GM23338 (cell line): Measurements from ENCODE around the gene ANO10.

Source experiments
- ETS1 ChIP-seq: IDR thresholded peaks from 2 replicates; pipeline ENCODE4 v1.6.1; 2016; ENCODE audit warnings: antibody characterized with exemption
- EZH2 ChIP-seq: fragments of 200-600 bp; sonication (generic); IDR thresholded peaks from one replicate; pipeline ENCODE4 v1.8.0; 2017; ENCODE audit warnings: antibody characterized with exemption, mild to moderate bottlenecking, low read depth; ENCODE audit not compliant: unreplicated experiment
- EZH2phosphoT487 ChIP-seq: fragments of 200-600 bp; sonication (generic); IDR thresholded peaks from one replicate; pipeline ENCODE4 v1.8.1; 2018; ENCODE audit warnings: antibody characterized with exemption; ENCODE audit not compliant: unreplicated experiment
- JUNB ChIP-seq: IDR thresholded peaks from one replicate; pipeline ENCODE4 v1.6.1; 2016; ENCODE audit warnings: antibody characterized with exemption; ENCODE audit not compliant: unreplicated experiment
- POLR2AphosphoS5 ChIP-seq: IDR thresholded peaks from 2 replicates; pipeline ENCODE4 v1.6.1; 2016; ENCODE audit warnings: antibody characterized with exemption, low read depth
- ZNF114 ChIP-seq: fragments of 250-450 bp; sonication (Bioruptor Pico); IDR thresholded peaks from 2 replicates; pipeline ENCODE4 v1.5.0; 2020; ENCODE audit warnings: mild to moderate bottlenecking, moderate library complexity
- ZNF331 ChIP-seq: fragments of 250-450 bp; sonication (Bioruptor Pico); IDR thresholded peaks from 2 replicates; pipeline ENCODE4 v1.5.0; 2020; ENCODE audit warnings: low read depth, mild to moderate bottlenecking, moderate library complexity
- ZNF462 ChIP-seq: fragments of 250-450 bp; sonication (Bioruptor Pico); IDR thresholded peaks from 2 replicates; pipeline ENCODE4 v1.5.0; 2020; ENCODE audit warnings: mild to moderate bottlenecking, moderate library complexity
- TF ChIP-seq, protein P1 (sequence below), 2 experiments: fragments of 200-600 bp in 1 of 2; sonication (generic) in 1 of 2; conservative IDR thresholded peaks; 2 replicates each; pipeline versions ENCODE4 v1.5.1 to v1.6.1; 2016 to 2017; ENCODE audit warnings: antibody characterized with exemption in 2 of 2, low read depth in 2 of 2, mild to moderate bottlenecking in 2 of 2, moderate library complexity in 1 of 2
- TF ChIP-seq, protein P2 (sequence below): IDR thresholded peaks from one replicate; pipeline ENCODE4 v1.6.1; 2018; ENCODE audit warnings: antibody characterized with exemption; ENCODE audit not compliant: unreplicated experiment

DNA sequence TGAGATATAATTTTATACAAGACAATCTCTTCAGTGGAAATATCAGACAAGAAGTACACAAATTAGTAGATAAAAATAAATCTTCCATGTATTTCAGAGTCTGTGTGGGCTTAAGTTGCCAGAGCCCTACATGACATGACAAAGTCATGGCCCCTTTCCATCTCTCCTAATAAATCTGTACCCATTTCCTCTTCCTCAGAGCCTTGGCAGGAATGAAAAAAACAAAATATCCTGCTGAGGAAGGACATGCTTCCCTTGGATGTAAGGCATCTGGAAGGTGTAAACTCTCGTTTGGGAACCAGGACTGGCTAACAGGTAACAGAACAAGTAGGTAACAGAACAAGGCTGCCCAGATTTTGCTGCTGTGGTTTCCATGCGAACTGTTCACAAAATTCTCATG, 187.4 kb downstream of the ANO10 start:
- no peak for TF ChIP-seq EZH2phosphoT487
- TF ChIP-seq, protein P1, sequence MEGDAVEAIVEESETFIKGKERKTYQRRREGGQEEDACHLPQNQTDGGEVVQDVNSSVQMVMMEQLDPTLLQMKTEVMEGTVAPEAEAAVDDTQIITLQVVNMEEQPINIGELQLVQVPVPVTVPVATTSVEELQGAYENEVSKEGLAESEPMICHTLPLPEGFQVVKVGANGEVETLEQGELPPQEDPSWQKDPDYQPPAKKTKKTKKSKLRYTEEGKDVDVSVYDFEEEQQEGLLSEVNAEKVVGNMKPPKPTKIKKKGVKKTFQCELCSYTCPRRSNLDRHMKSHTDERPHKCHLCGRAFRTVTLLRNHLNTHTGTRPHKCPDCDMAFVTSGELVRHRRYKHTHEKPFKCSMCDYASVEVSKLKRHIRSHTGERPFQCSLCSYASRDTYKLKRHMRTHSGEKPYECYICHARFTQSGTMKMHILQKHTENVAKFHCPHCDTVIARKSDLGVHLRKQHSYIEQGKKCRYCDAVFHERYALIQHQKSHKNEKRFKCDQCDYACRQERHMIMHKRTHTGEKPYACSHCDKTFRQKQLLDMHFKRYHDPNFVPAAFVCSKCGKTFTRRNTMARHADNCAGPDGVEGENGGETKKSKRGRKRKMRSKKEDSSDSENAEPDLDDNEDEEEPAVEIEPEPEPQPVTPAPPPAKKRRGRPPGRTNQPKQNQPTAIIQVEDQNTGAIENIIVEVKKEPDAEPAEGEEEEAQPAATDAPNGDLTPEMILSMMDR (conservative IDR thresholded peaks at IDR 0.05; ENCODE audit: low read depth in 2 of 2), result no peak
- no peak for TF ChIP-seq JUNB
- no peak for TF ChIP-seq ZNF114 (CRISPR knock-in tag)
- no peak for TF ChIP-seq POLR2AphosphoS5
- TF ChIP-seq EZH2, result no peak
- no peak for TF ChIP-seq ZNF331
- TF ChIP-seq ZNF462 (CRISPR knock-in tag), result no peak
- TF ChIP-seq, protein P2, sequence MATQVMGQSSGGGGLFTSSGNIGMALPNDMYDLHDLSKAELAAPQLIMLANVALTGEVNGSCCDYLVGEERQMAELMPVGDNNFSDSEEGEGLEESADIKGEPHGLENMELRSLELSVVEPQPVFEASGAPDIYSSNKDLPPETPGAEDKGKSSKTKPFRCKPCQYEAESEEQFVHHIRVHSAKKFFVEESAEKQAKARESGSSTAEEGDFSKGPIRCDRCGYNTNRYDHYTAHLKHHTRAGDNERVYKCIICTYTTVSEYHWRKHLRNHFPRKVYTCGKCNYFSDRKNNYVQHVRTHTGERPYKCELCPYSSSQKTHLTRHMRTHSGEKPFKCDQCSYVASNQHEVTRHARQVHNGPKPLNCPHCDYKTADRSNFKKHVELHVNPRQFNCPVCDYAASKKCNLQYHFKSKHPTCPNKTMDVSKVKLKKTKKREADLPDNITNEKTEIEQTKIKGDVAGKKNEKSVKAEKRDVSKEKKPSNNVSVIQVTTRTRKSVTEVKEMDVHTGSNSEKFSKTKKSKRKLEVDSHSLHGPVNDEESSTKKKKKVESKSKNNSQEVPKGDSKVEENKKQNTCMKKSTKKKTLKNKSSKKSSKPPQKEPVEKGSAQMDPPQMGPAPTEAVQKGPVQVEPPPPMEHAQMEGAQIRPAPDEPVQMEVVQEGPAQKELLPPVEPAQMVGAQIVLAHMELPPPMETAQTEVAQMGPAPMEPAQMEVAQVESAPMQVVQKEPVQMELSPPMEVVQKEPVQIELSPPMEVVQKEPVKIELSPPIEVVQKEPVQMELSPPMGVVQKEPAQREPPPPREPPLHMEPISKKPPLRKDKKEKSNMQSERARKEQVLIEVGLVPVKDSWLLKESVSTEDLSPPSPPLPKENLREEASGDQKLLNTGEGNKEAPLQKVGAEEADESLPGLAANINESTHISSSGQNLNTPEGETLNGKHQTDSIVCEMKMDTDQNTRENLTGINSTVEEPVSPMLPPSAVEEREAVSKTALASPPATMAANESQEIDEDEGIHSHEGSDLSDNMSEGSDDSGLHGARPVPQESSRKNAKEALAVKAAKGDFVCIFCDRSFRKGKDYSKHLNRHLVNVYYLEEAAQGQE, result no peak
- TF ChIP-seq ETS1, result no peak
